ENCODE results near the gene HTT. TPM values are rescaled to one million over a fixed set of nuclear protein-coding genes. Genes with fewer than 3 reads are reported as not detected.

Gene HTT
- total and polyA plus RNA-seq, 2 of the 13 experiments (the other 11 are each of a cell fraction or from before 2014, with no cell fraction given): 17.5 to 19.5 TPM

DNA sequence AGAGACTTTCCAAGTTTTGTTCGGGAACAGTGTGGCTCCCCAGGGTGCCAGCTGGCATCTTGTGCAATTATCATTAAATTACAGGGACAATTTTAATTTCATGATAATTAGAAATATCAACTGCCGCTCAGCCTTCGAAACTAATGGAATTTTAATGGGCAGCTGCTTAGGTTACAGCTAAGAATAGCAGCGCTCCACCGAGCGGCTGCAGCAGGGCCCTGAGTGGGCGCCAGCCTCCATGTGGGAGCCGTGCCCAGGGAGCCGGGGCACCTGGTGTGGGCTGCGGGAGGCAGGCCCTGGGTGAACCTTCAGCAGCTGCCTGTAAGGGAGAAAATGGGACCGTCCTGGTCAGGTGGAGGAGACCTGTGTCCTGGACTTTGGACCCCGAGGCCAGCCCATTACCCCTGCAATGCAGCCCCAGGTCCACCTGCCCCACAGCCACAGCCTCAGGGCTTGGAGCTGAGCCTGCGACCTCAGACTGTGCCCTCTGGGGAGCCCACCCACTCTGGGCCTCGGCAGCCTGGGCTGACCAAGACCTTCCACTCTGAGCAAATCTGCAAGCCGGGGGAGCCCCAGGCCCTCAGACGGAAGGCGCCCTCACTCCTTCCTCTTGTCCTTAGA lies 195.6 kb downstream of the HTT start (continued):
- no peak for TF ChIP-seq ZNF614 (CRISPR knock-in tag; IDR thresholded peaks at IDR 0.05; ENCODE audit: borderline replicate concordance)
- no peak for TF ChIP-seq ZNF329 (CRISPR knock-in tag; IDR thresholded peaks at IDR 0.05; ENCODE audit: low read depth)
- peak; percentile 20; the same call in 1 of the 2 replicates for TF ChIP-seq HNF4G (IDR thresholded peaks at IDR 0.05; ENCODE audit: borderline replicate concordance, low read depth, low read length)
- no peak for TF ChIP-seq HNF4G (CRISPR knock-in tag; IDR thresholded peaks at IDR 0.05; ENCODE audit: borderline replicate concordance, low read depth)
- TF ChIP-seq, protein P1, sequence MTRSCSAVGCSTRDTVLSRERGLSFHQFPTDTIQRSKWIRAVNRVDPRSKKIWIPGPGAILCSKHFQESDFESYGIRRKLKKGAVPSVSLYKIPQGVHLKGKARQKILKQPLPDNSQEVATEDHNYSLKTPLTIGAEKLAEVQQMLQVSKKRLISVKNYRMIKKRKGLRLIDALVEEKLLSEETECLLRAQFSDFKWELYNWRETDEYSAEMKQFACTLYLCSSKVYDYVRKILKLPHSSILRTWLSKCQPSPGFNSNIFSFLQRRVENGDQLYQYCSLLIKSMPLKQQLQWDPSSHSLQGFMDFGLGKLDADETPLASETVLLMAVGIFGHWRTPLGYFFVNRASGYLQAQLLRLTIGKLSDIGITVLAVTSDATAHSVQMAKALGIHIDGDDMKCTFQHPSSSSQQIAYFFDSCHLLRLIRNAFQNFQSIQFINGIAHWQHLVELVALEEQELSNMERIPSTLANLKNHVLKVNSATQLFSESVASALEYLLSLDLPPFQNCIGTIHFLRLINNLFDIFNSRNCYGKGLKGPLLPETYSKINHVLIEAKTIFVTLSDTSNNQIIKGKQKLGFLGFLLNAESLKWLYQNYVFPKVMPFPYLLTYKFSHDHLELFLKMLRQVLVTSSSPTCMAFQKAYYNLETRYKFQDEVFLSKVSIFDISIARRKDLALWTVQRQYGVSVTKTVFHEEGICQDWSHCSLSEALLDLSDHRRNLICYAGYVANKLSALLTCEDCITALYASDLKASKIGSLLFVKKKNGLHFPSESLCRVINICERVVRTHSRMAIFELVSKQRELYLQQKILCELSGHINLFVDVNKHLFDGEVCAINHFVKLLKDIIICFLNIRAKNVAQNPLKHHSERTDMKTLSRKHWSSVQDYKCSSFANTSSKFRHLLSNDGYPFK (CRISPR knock-in tag; IDR thresholded peaks at IDR 0.05; ENCODE audit: borderline replicate concordance): no peak
- no peak for TF ChIP-seq HIVEP1 (CRISPR knock-in tag; IDR thresholded peaks at IDR 0.05)
- no peak for TF ChIP-seq TSC22D2 (CRISPR knock-in tag; IDR thresholded peaks at IDR 0.05; ENCODE audit: borderline replicate concordance)
- TF ChIP-seq ZC3H4 (CRISPR knock-in tag; IDR thresholded peaks at IDR 0.05; ENCODE audit: borderline replicate concordance): no peak
- TF ChIP-seq HNF4A (CRISPR knock-in tag; IDR thresholded peaks at IDR 0.05): peak; percentile 72
- no peak for TF ChIP-seq POLR2G (IDR thresholded peaks at IDR 0.05; ENCODE audit: low read depth, low read length)
- TF ChIP-seq, protein P2, sequence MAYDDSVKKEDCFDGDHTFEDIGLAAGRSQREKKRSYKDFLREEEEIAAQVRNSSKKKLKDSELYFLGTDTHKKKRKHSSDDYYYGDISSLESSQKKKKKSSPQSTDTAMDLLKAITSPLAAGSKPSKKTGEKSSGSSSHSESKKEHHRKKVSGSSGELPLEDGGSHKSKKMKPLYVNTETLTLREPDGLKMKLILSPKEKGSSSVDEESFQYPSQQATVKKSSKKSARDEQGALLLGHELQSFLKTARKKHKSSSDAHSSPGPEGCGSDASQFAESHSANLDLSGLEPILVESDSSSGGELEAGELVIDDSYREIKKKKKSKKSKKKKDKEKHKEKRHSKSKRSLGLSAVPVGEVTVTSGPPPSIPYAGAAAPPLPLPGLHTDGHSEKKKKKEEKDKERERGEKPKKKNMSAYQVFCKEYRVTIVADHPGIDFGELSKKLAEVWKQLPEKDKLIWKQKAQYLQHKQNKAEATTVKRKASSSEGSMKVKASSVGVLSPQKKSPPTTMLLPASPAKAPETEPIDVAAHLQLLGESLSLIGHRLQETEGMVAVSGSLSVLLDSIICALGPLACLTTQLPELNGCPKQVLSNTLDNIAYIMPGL (CRISPR knock-in tag; IDR thresholded peaks at IDR 0.05; ENCODE audit: borderline replicate concordance in 1 of 2, low read depth in 1 of 2): no peak
- no peak for TF ChIP-seq ZNF841 (CRISPR knock-in tag; IDR thresholded peaks at IDR 0.05; ENCODE audit: borderline replicate concordance)
- TF ChIP-seq HDAC6 (IDR thresholded peaks at IDR 0.05; ENCODE audit: low read depth, low read length): no peak
- no peak for TF ChIP-seq RARG (CRISPR knock-in tag; IDR thresholded peaks at IDR 0.05; ENCODE audit: low read depth)
- no peak for TF ChIP-seq THAP11 (CRISPR knock-in tag; IDR thresholded peaks at IDR 0.05)
- TF ChIP-seq LCORL (IDR thresholded peaks at IDR 0.05): no peak
- TF ChIP-seq LCORL (CRISPR knock-in tag; IDR thresholded peaks at IDR 0.05): no peak
- TF ChIP-seq ZNF274 (CRISPR knock-in tag; IDR thresholded peaks at IDR 0.05): no peak
- TF ChIP-seq, protein P3, sequence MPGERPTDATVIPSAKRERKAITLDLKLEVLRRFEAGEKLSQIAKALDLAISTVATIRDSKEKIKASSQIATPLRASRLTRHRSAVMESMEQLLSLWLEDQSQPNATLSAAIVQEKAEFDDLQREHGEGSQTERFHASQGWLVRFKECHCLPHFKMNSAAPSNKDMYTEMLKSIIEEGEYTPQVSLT (CRISPR knock-in tag; IDR thresholded peaks at IDR 0.05; ENCODE audit: borderline replicate concordance, low read depth): no peak
- TF ChIP-seq SATB2 (CRISPR knock-in tag; IDR thresholded peaks at IDR 0.05): no peak
- TF ChIP-seq ZMYM3 (CRISPR knock-in tag; IDR thresholded peaks at IDR 0.05): 0 out of 2 replicates have a peak, but pooled peaks have one; percentile 20
- no peak for TF ChIP-seq TAF15 (IDR thresholded peaks at IDR 0.05; ENCODE audit: low read depth, low read length, poor library complexity, severe bottlenecking)
- TF ChIP-seq KAT2B (IDR thresholded peaks at IDR 0.05; ENCODE audit: borderline replicate concordance, low read depth, low read length): no peak
- TF ChIP-seq, protein P4, sequence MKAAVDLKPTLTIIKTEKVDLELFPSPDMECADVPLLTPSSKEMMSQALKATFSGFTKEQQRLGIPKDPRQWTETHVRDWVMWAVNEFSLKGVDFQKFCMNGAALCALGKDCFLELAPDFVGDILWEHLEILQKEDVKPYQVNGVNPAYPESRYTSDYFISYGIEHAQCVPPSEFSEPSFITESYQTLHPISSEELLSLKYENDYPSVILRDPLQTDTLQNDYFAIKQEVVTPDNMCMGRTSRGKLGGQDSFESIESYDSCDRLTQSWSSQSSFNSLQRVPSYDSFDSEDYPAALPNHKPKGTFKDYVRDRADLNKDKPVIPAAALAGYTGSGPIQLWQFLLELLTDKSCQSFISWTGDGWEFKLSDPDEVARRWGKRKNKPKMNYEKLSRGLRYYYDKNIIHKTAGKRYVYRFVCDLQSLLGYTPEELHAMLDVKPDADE (CRISPR knock-in tag; IDR thresholded peaks at IDR 0.05): no peak
- no peak for TF ChIP-seq ISX (CRISPR knock-in tag; conservative IDR thresholded peaks at IDR 0.05)
- no peak for TF ChIP-seq ZNF572 (CRISPR knock-in tag; IDR thresholded peaks at IDR 0.05)

All from HepG2 (cell line).